HG02885 (cell line): ENCODE measurements around the gene SCARB1.

Experiments used
- ATAC-seq: cut with Tn5 transposase; IDR thresholded peaks from one replicate; pipeline ENCODE4 v1.9.1; 2021; ENCODE audit warnings: mild to moderate bottlenecking; ENCODE audit not compliant: unreplicated experiment, poor library complexity

The SCARB1 gene

DNA sequence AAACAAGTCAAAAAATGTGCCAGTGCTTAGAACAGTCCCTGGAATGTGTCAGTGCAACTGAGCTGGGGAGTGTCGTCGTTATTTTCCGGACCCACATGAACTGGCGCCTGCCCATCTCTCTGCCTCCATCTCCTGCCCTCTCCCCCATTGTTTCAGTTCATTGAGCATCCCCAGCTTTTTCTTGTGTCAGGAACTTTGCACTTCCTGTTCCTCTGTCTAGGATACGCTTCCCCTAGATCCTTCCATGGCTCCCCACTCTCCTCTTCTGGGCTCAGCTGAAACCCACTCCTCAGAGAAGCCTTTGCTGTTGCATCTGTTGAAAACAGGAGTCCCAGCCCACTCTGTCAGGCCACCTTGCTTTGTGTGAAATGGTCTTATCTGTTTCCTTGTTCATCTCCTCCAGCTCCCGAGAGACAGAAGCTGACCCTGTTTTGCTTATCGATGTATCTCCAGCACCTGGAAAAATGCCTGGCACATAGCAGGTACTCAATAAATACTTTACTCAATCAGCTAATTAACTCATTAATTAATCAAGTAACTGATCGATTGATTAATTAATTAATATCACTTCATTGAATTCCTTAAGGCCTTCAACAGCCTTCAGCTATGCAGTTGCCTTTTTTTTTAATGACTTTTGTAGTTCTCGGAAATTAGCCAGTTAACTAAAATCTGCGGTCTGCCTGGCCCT lies 2.7 kb upstream of the SCARB1 start:
- no peak for ATAC-seq

- ATAC-seq: no peak
Observed at GRCh38 chr12:124865728-124866127, 2.1 kb upstream of the SCARB1 start.

DNA sequence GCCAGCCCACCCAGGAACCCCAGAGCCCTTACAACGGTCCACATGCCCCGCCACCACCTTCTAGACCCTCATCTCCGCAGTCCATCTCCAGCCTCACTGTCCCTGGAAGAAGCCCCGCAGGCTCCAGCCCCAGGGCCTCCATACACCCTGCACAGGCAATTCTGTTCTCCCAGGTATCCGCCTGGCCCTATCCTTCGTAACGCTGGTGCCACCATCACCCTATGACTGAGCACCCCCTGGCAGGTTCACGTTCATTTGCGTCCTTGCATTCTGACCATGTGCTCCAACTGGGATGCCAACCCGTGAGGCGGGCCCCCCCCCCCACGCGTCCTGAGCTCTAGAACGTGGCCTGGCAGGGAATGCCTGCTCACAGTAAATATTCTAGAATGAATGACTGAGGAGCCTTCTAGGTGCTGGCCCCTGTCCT lies 675 bp upstream of the SCARB1 start:
- no peak for ATAC-seq

DNA sequence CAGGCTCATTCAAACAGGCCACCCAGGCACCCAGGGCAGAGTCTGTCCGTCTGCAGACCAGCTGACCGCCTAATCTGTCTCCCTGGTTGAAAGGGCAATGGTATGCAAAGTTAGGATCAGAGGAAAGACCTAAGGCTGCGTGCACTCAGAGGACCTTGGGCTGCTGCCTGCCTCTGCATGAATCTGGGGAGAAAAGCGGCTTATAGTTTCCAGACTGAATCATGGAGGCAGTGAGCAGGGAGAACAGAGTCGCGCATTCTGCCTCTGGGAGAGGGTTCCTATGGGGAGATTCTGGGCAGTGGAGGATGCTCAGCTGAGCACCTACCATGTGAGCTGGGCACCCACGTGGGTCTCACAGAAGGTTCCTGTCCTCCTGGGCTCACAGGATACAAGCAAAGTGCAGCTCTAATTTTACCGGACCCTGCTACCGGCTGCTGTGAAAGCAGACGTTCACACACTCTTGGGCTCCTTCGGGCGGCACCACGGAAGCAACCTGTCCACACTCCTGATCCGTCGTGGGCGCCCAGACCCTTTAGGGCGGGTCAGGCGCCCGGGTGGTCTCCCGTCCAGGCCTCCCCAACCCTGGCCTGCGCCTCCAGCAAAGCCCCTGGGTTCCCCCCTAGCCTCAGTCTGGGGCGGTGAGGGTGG lies 772 bp downstream of the SCARB1 start:
- ATAC-seq: peak; percentile 19

GRCh38 chr12:124861898-124862676 lies 1.6 kb downstream of the SCARB1 start:
- peak; percentile 39 for ATAC-seq

DNA sequence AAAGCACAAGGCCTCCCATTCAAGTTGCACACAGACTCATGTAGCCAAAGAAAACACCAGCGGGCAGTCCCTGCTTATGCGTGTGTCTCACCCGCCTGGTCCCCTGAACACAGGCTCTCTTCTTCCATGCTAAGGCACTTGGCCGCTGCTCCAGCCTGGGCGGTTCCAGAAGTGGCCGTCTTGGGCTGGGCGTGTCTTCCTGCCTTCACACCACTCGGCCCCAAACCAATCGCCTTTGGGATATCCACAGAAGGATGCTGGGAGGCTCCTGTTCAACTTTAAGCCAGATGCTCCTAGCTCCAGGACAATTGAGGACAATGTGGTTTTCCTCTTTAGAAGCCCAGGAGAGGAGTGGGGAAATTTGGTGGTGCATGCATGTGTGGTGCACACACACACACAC lies 2.2 kb downstream of the SCARB1 start:
- peak; percentile 24 for ATAC-seq

DNA sequence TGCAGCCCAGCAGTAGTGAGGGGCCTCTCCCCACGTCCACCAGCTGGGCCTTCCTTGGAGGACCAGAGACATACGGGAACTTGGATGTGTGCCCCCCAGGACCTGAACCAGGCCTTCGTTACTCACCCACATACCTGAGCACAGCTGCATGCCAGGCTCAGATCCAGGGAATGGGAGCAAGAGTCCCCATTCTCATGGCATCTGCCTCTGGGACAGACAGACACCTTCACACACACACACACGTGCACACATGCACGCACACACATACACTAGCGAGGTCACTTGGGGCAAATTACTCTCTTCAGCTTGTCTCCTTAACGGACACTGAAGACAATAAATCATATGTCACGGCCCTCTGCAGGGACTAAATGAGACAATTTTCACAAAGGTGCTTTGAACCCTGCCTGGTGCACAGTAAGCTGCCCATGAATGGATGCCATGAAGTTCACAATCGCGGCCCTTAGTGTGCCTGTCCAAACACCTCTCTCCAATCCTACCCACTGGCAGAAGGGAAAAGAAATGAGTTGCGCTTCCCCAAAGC lies 5.7 kb downstream of the SCARB1 start:
- ATAC-seq: no peak

DNA sequence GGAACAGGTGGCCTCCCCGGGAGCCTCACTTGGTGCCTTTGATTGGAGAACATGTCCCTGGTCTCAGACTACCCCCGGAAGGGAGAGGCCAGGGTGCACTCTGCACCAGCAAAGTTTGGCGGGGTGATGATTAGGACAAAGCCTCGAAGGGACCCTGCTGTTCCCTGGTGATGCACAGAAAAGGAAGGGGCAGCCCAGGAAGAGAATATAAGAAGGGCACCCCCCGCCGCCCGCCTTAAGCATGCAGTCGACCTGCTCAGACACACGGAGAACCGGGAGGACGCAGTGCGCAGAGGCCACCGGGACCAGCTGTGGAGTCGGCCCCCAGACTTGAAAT lies 6.9 kb downstream of the SCARB1 start:
- ATAC-seq: no peak

GRCh38 chr12:124856132-124856841 lies 7.4 kb downstream of the SCARB1 start:
- ATAC-seq: no peak

GRCh38 chr12:124855275-124855957 lies 8.2 kb downstream of the SCARB1 start:
- no peak for ATAC-seq

DNA sequence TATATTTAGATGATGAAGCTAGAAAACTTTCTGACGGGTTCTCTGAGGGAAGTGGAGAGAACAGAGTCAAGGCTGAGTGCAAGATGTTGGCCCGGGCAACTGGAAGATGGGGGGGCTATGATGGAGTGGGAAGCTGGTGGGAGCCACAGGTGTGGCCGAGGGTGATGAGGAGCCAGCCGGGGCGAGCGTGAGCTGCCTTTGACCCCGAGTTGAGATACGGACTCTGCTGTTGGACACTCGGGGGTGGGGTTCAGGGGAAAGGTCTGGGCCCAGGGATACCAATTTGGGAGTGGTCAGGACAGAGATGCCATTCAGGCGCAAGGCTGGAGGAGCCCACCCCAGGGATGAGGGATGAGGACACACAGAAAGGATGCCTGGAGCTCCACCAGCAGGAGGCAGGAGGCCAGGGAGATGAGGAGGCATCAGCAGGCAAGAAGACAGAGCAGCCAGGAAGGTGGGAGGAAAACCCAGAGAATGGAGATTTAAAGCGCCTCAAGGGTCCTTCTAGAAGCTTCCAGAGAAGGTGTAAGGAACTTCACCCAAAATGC lies 9.0 kb downstream of the SCARB1 start:
- ATAC-seq: no peak

GRCh38 chr12:124853781-124854636 lies 9.7 kb downstream of the SCARB1 start:
- no peak for ATAC-seq

GRCh38 chr12:124852911-124853427 lies 10.7 kb downstream of the SCARB1 start:
- ATAC-seq: no peak

GRCh38 chr12:124852329-124852831 lies 11.3 kb downstream of the SCARB1 start:
- ATAC-seq: no peak

- no peak for ATAC-seq
Observed at GRCh38 chr12:124851342-124851741, 12.3 kb downstream of the SCARB1 start.

GRCh38 chr12:124849382-124849781 lies 14.3 kb downstream of the SCARB1 start:
- no peak for ATAC-seq

DNA sequence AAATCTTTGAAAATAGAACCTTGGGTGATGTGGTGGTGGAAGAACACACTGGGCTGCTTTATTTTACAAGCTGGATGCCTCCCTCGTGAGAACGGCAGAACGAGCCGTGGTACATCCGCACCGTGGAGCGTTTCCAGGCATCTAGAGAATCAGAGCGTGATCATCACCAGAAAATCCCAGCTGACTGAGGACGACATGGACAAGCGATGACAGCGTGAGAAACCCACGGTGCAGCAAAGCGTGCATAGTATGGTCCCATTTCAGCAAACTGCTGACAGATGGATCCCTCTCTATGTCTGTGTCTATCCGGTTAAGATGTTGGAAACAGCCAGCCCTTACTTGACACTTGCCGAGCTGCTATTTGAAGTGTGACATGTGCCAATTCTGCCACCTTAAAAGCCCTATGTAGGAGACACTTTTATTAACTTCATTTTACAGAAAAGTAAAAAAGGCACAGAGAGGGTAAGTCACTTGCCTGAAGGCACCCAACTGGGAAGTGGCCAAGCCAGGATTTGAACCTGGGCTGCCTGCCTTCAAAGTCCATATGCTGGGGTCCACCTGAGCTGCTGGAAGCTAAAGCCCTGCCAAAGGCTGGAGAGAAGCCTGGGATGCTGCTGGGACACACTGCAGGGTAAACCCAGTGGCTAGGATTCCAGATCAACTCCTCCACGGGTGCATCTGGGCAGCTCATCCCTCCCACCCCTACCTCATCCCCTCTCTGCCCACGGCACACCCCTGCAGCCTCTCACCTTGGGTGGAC lies 14.9 kb downstream of the SCARB1 start:
- no peak for ATAC-seq
